KOPT-K1 (cell line): Measurements from ENCODE around the gene MAX.

Source experiments
- H3K27ac ChIP-seq: fragments of 200-600 bp; sonication (generic); 2 replicates; pipeline ENCODE4 v1.5.1; 2016; ENCODE audit warnings: antibody characterized with exemption, mild to moderate bottlenecking, low read depth, low read length; ENCODE audit not compliant: poor library complexity, severe bottlenecking
- H3K36me3 ChIP-seq: fragments of 200-600 bp; sonication (generic); 2 replicates; pipeline ENCODE4 v1.5.1; 2017; ENCODE audit warnings: antibody characterized with exemption, mild to moderate bottlenecking, low read length, moderate library complexity; ENCODE audit not compliant: insufficient read depth
- H3K9me3 ChIP-seq: fragments of 200-600 bp; sonication (generic); 2 replicates; pipeline ENCODE4 v1.5.1; 2017; ENCODE audit warnings: antibody characterized with exemption, low read length, mild to moderate bottlenecking; ENCODE audit not compliant: insufficient read depth, poor library complexity, severe bottlenecking

The MAX gene

GRCh38 chr14:65102441-65103149 is at the start of gene MAX:
TSS of gene MAX (minus strand) at chr14:65102517. CDS start at chr14:65102339, 178 bp downstream.
- Histone ChIP-seq H3K27ac (peak within 1 kb of the TSS; percentile 91), H3K9me3 (no peaks in the 10 kb centered on the region), H3K36me3 (peaks cover 10% of the 10 kb centered on the region)

GRCh38 chr14:65151609-65151956 is 49.3 kb upstream of the MAX start:
- no peaks in the 10 kb centered on the region for H3K9me3 ChIP-seq
- H3K36me3 ChIP-seq = no peaks in the 10 kb centered on the region
- H3K27ac ChIP-seq = no peak overlapping the region

- Histone ChIP-seq H3K27ac (no peak overlapping the region), H3K9me3 (no peaks in the 10 kb centered on the region)
These were observed 48.7 kb upstream of the MAX start for GRCh38 chr14:65150898-65151608.

GRCh38 chr14:65149116-65149515 is 46.8 kb upstream of the MAX start:
- H3K27ac ChIP-seq = no peak overlapping the region
- H3K9me3 ChIP-seq = no peaks in the 10 kb centered on the region
- H3K36me3 ChIP-seq = no peaks in the 10 kb centered on the region

More at GRCh38 chr14:65150898-65151608, 48.7 kb upstream of the MAX start:
- no peaks in the 10 kb centered on the region for H3K36me3 ChIP-seq

- Histone ChIP-seq H3K36me3 (no peaks in the 10 kb centered on the region), H3K9me3 (no peaks in the 10 kb centered on the region)
These were observed 41.9 kb upstream of the MAX start for GRCh38 chr14:65144170-65144569.

GRCh38 chr14:65142914-65143625 is 40.8 kb upstream of the MAX start:
- H3K27ac ChIP-seq = no peak overlapping the region
- no peaks in the 10 kb centered on the region for H3K36me3 ChIP-seq
- no peaks in the 10 kb centered on the region for H3K9me3 ChIP-seq

More at GRCh38 chr14:65144170-65144569, 41.9 kb upstream of the MAX start:
- no peak overlapping the region for H3K27ac ChIP-seq

- H3K9me3 ChIP-seq = no peaks in the 10 kb centered on the region
- H3K27ac ChIP-seq = no peak overlapping the region
- no peaks in the 10 kb centered on the region for H3K36me3 ChIP-seq
These were observed 40.1 kb upstream of the MAX start for GRCh38 chr14:65142429-65142828.

GRCh38 chr14:65141523-65141922 is 39.2 kb upstream of the MAX start:
- no peaks in the 10 kb centered on the region for H3K9me3 ChIP-seq
- H3K36me3 ChIP-seq = no peaks in the 10 kb centered on the region
- H3K27ac ChIP-seq = no peak overlapping the region

GRCh38 chr14:65137648-65138307 is 35.5 kb upstream of the MAX start:
- no peaks in the 10 kb centered on the region for H3K36me3 ChIP-seq
- H3K9me3 ChIP-seq = no peaks in the 10 kb centered on the region
- H3K27ac ChIP-seq = no peak overlapping the region

- no peaks in the 10 kb centered on the region for H3K36me3 ChIP-seq
- no peaks in the 10 kb centered on the region for H3K9me3 ChIP-seq
- H3K27ac ChIP-seq = peak overlapping the region; percentile 54
These were observed 32.6 kb upstream of the MAX start for GRCh38 chr14:65134651-65135579.

GRCh38 chr14:65132855-65133254 is 30.5 kb upstream of the MAX start:
- Histone ChIP-seq H3K9me3 (no peaks in the 10 kb centered on the region), H3K36me3 (no peaks in the 10 kb centered on the region), H3K27ac (no peak overlapping the region)

GRCh38 chr14:65131301-65131701 is 29.0 kb upstream of the MAX start:
- Histone ChIP-seq H3K27ac (no peak overlapping the region), H3K9me3 (no peaks in the 10 kb centered on the region), H3K36me3 (no peaks in the 10 kb centered on the region)

- Histone ChIP-seq H3K9me3 (no peaks in the 10 kb centered on the region), H3K36me3 (no peaks in the 10 kb centered on the region), H3K27ac (no peak overlapping the region)
These were observed 25.8 kb upstream of the MAX start for GRCh38 chr14:65128096-65128495.
